Renal cortex interstitium (tissue), 11 donors: ENCODE measurements around the gene LRSAM1. TPM values are rescaled to one million over a fixed set of nuclear protein-coding genes. Genes with fewer than 3 reads are reported as not detected.

ENCODE experiments used
- DNase-seq, 11 donors: peaks; one replicate each; pipeline ENCODE4 v3.0.0-alpha.2; 2013; ENCODE audit warnings: low read depth in 9 of 11, low spot score in 4 of 11; ENCODE audit errors: extremely low read depth in 1 of 11
- polyA plus RNA-seq, 3 donors: library from polyadenylated mRNA; unstranded; fragments of 120-200 nt; gene quantifications; one replicate each; pipeline ENCODE4 v1.2.1, GENCODE V29; 2013; ENCODE audit not compliant: insufficient read length in 3 of 3

LRSAM1 gene
- polyA plus RNA-seq, 3 donors, result 16.4 to 24.9 (median 17.8) TPM

DNA sequence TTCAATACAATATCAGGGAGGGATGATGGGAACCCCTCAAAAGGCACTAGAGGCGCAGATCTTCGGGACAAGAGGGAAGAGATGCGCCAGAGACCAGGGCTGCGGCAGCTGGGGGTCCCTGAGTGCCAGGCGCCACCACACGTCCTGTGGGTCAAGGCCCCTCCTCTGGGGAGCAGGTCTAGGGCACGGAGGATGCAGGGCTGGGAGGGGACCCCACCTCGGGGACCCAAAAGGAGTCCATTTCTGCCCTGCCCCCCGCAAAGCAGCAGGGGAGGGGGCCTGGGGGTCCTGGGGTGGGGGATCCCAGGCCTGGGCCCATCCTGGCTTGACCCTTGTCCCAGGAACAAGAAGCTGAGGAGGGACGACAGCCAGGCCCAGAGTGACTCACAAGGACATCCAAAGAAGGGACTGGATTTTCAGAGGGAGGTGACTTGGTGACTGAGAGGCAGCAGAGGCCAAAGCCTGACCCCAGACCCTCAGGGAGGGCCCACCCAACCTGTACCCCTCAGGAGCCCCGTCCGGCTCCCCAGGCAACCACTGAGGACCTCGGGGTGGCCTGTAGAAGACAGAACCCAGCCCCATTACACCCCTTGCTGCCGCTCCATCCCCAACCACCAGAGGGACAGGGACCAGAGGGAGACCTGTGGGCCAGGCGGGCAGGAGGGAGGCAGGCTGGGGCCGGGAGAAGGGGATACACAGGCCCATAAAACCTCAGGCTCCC lies 54.2 kb downstream of the LRSAM1 start:
- no peak for DNase-seq

DNA sequence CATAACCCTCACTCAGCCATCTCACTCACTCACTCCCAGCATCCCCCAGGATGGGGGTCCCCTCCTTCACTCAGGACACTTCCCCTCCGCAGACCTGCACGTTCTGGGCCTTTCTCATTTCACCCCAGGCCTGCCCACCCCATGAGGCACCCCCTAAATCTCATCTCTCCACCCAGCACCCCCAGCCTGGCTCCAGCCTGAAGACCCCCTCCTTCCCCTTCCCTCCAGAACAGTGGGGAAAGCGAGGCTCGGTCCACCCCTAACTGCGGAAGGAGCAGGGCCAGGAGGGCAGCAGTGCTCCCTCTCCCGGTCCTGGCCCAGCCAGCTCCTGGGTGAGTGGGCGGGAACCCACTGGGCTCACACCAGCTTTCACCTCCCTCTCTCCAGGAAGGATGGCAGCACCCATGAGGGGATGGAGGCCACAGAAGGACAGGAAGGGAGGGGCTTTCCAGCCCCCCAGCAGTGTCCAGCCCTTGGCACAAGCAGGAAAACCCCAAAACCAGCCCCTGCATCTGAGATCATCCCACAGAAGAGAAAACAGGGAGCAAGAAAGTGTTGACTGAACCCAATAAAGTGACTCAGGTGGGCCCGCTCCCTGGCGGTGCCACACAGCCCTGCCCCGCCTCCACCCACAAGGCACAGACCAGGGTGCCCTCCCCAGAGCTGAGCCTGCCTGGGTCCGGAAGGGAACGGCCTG lies 55.0 kb downstream of the LRSAM1 start:
- no peak for DNase-seq

DNA sequence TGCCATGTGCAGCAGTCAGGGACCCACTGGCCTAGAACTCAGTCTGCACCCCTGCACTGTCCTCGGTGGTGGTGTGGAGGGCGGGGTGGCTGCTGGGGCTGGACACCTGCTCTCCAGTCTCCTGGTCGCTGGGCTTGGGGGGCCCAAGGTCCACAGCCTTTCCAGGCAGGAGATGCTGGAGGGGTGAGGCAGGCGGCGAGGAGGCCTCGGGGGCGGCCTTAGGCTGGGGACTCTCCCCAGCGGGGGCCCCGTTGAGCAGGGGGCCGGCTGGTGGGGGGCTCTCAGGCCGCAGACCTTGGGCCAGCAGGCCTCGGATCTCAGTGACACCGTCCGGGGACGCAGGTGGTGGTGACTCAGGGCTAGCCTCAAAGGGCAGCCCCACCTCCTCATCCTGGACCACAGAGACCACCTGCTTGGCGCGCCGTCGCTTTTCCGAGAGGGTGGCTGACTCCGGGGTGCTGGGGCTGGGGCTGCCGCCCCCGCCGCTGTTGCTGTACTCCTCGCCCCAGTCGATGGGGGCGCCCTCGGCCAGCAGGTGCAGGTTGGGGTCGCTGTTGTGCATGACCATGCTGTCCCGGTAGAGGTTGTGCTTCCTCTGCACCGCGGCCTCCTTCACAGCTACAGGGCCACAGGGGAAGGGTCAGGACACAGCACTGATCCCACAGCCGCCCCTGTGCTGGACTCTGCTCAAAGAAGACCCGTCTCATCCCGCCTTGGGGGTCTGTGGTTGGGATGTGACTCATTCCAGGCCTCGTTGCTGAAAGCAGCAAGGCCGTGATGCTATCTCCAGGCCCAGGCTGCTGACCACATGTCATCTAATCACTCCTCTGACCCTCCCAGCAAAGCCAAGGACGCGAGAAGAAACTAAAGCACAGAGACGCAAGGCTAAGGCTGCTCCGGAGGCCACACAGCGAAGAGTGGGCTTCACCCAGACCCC lies 55.8 kb downstream of the LRSAM1 start:
- DNase-seq, result no peak

DNA sequence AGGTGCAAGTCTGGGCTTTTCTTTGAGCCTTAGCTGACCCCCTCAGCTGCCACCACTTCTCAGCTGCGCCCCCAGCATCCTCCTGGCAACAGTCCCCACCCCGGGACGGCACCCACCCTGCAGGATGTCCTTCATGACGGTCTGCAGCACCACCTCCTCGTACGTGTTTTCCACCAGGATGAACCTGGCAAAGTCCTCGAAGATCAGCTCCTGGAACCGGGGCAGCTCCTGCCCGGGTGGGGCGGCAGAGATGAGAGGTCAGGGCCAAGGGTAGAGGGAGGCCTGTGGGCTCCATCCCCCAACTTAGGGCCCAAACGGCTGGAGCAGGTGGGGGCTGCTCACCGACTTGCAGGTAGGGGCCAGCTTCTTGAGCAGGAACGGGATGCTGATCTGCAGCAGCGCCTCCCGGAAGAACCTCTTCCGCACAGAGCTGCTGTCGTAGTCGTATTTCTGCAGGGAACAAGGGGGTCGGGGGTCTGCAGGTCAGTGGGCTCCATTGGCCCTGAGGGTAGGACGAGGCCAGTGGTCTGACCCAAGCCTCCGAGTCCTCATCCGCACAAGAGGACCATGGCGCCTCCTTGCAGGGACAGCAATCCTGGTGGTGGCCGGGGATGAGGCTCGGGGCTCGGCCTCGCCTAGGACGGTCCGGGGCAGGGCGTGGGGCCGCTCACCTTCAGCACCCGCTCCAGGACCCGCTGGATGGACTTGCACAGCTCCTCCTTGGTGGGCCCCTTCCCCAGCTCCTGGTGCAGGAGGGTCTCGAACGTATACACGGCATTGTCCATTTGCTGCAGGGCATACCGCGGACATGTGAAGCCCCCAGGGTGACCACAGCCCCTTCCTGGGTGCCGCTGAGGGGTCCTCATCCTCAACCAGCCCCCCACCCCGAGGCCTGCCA lies 56.7 kb downstream of the LRSAM1 start:
- no peak for DNase-seq

DNA sequence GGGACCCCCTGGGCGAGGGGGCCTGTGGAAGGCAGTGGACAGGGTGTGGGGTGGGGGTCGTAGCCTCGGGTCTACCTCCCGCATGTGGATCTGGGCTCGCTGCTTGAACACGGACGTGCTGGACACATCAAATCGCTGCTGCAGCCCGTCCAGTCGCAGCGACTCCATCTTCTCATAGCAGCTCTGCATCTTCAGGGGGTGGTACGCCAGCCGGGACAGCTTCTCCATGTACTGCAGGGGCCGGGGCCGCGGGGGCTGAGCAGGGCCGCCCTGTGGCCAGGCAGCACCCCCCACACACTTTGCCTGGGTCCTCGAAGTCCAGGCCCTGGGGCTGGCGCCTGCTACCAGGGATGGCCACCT lies 57.6 kb downstream of the LRSAM1 start:
- no peak for DNase-seq

DNA sequence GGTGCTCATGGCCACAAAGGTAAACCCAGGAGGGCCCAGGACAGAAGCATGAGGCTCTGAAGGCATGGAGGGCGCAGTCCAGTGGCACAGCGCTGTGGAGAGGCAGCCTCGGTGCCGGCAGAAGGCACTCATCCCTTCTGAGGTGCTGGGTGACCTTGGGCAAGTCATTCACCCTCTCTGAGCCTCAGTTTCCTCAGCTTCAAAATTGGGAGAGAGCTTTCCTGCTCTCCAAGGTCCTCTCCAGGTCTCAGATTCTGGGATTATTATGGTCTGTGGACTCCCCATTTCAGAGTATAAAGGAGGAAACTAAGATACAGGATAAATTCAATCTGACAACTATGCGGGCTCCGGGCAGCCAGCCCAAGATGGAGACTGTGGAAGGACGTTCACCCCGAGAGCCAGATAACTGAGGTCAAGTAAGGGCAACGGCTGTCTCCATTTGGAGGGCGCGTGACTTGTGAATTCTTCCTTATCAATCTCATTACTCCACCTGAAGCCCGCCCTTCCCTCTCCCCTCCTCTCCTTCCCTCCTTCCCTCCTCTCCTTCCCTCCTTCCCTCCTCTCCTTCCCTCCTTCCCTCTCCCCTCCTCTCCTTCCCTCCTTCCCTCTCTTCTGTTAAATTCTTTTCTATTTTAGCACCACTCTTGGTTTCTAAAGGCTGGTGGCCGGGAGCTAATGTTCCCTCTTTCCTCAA lies 58.1 kb downstream of the LRSAM1 start:
- DNase-seq, result no peak

DNA sequence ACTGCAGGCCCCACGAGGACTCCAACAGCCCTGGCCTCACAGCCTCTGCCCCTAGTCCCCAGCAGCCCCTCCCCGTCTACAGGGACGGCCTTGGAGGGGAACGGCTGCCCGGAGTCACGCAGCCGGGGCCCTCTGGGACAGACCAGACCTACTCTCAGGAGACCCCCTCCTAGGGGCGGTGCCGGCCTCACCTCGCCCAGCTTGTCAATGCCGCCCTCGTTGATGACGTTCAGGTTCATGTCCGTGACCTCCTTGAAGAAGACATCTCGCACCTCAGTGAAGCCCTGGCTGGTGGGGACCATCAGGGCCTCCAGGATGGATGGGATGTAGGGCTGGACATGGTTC lies 58.6 kb downstream of the LRSAM1 start:
- DNase-seq, result no peak

DNA sequence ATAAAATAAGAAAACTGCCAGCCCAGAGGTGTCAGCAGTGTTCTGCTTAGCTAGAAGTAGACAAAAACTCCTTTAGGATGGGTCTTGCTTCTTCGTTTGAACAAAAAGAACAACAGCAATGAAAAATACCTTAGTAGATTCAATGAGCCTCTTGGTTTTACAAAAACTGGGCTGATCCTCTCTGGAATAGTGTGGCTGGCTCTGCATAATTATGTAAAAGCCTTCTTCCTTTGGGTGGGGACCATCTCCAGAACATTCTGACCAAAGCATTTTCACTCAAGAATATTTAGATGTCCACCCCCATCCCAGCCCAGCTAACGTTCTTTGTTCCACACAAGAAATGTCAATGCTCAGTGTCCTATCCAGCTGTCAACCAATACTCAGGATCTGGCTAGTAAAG lies 63.2 kb downstream of the LRSAM1 start:
- DNase-seq, result no peak

DNA sequence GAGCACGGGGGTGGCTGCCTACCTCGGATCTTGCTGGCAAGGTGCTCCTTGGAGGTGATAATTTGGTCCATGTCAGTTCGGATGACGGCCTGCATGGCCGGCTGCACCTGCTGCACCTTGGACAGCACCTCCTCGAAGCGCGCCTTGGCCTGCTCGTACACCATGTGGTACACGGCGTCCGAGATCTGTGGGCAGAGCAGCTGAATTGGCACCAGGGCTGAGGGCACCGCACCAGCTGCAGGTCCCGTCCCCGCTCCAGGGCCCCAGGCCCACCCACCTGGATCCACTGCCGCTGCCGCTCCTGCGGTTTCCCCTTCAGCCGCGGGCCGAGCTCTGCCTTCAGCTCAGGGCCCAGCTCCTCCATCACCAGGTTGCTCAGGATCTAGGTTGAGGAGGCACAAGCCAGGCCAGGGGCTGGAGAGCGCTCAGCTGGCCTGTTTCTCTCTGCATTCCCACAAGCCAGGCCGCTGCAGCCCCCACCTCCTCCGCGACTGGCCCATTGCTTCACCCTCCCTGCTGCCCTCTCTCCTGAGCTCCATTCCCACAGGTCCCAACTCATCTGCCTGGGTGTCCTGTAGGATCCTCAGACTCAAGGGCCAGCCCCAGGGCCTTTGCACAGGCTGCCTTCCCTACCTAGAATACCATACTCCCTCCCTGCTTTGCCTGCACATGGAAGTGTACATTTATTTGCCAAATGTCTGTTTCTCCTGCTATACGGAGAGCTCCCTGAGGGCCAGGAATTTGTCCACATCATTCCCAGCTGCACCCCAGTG lies 65.7 kb downstream of the LRSAM1 start:
- DNase-seq, result no peak

DNA sequence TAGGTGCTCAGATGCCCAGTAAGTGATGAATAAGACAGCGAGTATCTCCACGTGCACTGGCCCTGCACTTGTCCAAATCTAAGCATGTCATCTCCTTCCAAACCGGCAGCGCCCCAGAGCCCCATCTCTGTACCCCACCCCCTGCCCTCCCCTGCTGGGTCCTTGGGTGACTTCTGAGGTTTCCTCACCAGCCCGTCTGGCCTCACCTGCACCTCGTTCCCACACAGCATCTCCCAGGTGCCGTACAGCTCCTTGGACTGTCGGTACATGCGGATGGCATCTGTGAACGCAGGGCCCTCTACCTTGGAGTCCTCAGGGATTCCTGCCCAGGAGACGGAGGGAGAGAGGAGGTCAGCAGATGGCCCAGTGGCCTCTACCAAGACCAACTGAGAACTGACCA lies 66.3 kb downstream of the LRSAM1 start:
- DNase-seq, result no peak

DNA sequence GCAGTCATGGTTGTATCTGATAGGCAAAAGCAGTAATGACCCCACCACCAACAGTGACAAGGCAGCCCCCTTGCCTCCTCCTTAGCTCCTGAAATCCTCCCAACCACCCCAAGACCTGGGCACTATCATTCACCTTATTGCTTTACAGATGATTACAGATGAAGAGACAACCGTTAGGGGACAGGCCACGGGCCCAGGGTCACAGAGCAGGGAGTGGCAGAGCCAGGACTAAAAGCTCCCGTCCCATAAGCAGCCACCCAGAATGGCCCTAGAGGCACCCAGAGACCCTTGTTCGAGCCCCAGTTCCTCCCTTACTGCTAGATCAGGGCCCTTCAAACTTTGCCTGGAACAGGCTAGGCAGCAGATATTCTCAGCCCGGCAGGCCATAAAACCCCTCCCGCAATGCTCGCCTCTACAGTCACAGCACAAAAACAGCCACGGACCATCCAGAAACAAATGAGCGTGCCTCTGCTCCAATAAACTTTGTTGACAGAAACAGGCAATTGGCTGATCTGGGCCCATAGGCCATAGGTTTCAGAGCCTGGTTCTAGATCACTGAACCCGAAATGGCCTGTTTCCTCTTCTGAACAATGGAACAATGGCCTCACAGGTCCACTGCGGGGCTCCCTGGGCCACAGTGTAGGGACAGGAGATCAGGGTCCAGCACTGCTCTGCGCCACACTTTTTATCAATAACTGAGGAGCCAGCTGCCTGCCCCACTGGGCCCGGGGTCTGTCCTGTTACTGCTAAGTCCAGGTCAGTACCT lies 67.0 kb downstream of the LRSAM1 start:
- DNase-seq, result no peak

DNA sequence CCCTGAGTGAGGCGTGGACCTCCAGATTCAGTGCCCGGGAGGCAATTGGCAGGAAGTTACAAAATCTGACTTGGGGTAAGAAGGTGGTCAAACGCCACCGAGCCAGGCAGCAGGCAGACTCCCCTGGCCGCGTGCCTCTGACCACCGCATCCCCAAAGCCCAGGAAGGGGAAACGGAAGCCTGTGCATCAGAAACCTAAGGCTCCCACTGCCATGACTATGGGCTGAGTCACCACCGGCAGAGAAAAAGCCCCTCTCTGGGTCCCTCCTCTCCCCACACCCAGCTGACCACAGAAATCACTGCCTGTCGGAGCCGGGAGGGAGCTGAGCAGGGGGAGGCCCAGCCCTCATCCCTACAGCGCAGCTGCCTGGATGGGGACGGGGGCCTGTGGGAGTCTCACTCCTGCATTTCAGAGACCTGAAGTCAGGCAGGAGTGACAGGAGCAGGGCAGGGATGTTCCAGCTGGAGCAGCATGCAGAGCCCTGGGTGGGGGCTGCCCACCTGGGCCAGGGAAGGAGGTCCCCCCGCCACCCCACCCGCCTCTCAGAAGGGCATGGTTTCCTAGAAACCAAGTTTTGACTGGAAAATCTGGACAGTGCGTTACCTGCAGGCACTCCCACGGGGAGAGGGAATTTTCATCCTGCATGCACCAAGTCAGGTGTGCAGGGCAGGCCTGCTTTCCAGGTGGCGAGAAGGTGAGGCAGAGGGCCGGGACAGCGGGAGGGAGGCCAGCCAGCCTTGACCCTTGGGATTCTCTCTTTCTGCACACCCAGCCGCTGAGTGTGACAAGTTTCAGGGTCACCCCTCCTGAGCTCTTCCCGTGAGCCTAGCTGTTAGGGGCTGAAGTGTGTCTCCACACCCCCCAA lies 68.2 kb downstream of the LRSAM1 start:
- peak in 1 of 11 donors; percentile 20 for DNase-seq

DNA sequence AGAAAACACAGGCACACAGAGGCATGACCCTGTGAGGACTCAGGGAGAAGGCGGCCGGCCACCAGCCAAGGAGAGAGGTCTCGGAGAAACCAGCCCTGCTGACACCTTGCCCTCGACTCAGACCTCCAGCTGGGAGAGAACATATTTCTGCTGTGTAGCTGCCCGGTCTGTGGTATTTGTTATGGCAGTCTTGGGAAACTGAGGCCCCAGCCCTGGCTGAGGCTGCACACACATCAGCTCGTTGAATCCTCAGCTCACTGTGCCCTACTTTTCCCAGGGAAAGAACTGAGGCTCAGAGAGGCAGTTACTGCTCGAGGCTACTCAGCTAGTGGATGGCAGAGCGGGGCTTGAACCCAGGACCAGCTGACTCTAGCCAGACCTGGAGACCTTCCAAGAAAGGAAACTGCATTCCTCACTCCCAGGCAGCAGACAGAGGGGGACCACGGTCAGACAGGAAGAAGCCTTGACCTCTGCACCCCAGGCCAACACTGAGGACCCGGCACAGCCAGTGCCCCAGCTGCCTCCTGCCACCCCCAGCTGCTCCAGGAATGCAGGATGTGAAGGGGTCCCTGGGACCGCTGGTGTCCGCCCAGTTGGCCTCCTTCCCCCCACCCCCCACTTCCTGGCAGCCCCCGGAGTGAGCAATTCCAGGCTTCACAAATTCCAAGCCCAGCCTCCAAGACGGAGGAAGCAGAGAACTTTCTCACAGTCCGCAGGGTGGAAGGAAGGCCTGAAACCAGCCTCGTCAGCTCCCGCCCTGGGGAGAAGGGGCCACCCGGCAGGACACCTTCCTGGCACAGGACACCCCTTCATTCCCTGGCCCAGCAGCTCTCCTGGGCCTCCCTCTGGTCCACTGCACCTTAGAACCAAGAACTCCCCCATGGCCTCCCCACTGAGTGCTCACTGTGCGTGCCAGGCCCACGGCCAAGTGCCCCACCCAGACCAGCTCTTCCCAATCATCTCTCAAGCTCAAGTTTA lies 69.9 kb downstream of the LRSAM1 start:
- peak in 10 of 11 donors; percentile 36 to 74 (median 60) for DNase-seq

DNA sequence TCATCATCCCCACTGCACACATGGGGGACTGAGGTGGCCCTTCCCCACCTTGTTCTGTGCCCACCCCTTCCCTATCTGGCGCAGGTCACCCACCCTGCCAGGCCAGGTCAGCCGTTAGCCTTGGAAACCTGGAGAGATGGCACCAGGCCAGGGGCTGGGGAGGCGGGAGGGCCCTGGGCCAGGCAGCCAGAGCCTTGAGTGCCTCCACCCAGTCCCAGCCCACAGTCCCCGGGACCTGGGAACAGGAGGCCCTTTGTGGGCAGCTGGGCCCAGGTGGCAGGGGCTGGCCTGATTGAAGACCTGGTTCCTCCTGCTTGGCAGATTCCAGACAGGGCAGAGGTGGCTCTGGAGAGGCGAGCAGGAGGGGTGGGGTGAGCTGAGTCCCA lies 70.6 kb downstream of the LRSAM1 start:
- DNase-seq, result no peak

DNA sequence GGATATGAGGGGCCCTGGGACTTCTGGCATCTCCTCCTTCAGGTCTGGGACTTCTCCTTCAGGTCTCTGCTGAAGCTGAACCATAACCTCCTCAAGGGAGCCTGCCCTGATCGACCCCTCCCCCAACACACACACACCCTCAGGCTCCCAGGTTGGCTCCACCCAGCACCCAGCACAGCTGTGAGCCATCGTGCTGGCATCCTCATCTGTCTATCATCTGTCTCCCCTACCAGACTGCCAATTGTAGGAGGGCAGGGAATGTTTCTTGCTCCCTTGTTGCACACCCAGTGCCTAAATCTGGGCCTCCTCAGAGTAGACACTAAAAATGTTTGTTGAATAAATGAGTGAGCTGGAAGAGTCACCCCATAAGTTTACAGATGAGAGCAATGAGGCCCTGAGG lies 71.4 kb downstream of the LRSAM1 start:
- DNase-seq, result no peak
